ENCODE measurements around the gene CDX1.

GRCh38 chr5:150224483-150225027 is 58.0 kb downstream of the CDX1 start:
- no peak for TF ChIP-seq FOSL1 (IDR thresholded peaks at IDR 0.05; ENCODE audit: insufficient read depth, low read depth, low read length)
- TF ChIP-seq, protein P1, sequence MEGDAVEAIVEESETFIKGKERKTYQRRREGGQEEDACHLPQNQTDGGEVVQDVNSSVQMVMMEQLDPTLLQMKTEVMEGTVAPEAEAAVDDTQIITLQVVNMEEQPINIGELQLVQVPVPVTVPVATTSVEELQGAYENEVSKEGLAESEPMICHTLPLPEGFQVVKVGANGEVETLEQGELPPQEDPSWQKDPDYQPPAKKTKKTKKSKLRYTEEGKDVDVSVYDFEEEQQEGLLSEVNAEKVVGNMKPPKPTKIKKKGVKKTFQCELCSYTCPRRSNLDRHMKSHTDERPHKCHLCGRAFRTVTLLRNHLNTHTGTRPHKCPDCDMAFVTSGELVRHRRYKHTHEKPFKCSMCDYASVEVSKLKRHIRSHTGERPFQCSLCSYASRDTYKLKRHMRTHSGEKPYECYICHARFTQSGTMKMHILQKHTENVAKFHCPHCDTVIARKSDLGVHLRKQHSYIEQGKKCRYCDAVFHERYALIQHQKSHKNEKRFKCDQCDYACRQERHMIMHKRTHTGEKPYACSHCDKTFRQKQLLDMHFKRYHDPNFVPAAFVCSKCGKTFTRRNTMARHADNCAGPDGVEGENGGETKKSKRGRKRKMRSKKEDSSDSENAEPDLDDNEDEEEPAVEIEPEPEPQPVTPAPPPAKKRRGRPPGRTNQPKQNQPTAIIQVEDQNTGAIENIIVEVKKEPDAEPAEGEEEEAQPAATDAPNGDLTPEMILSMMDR (IDR thresholded peaks at IDR 0.05; ENCODE audit: control extremely low read depth in 1 of 3, insufficient read depth in 1 of 3, low read depth in 1 of 3, low read length in 3 of 3): no peak
- TF ChIP-seq JUN (IDR thresholded peaks at IDR 0.05; ENCODE audit: low read depth, low read length): no peak
- TF ChIP-seq BRCA1 (IDR thresholded peaks at IDR 0.05; ENCODE audit: low read depth, low read length): no peak
- no peak for TF ChIP-seq EP300 (IDR thresholded peaks at IDR 0.05; ENCODE audit: borderline replicate concordance in 1 of 2, low read depth in 2 of 2, low read length in 2 of 2)
- no peak for TF ChIP-seq SP2 (IDR thresholded peaks at IDR 0.05; ENCODE audit: low read length)
- TF ChIP-seq, protein P2, sequence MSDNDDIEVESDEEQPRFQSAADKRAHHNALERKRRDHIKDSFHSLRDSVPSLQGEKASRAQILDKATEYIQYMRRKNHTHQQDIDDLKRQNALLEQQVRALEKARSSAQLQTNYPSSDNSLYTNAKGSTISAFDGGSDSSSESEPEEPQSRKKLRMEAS (IDR thresholded peaks at IDR 0.05): no peak
- TF ChIP-seq RAD21 (IDR thresholded peaks at IDR 0.05 in 1 of 2, conservative IDR thresholded peaks at IDR 0.05 in 1 of 2; ENCODE audit: low read depth in 2 of 2, low read length in 2 of 2): no peak
- no peak for TF ChIP-seq YY1 (IDR thresholded peaks at IDR 0.05; ENCODE audit: low read depth, low read length)

Measured in H1 (cell line).